GM23338 (cell line): ENCODE results near the gene SCIN. TPM values are rescaled to one million over a fixed set of nuclear protein-coding genes. Genes with fewer than 3 reads are reported as not detected.

ENCODE experiments used
- ATAC-seq: fragments of 200-7000 bp; cut with Tn5 transposase; 3 replicates; pipeline ENCODE4 v1.9.1; 2020
- DNase-seq: peaks from one replicate; pipeline ENCODE4 v3.0.0-alpha.2; 2015; ENCODE audit warnings: low spot score
- H2AFZ ChIP-seq: fragments of 200-600 bp; sonication (generic); 2 replicates; pipeline ENCODE4 v1.8.0; 2016; ENCODE audit warnings: antibody characterized with exemption, mild to moderate bottlenecking, moderate library complexity
- H3F3A ChIP-seq: fragments of 200-600 bp; sonication (generic); replicated peaks from 2 replicates; pipeline ENCODE4 v1.8.0; 2017; ENCODE audit warnings: antibody characterized with exemption, mixed run types, low read depth
- H3K27ac ChIP-seq: fragments of 200-600 bp; sonication (generic); 2 replicates; pipeline ENCODE4 v1.6.1; 2016; ENCODE audit warnings: low read depth
- H3K27me3 ChIP-seq: fragments of 200-600 bp; sonication (generic); 2 replicates; pipeline ENCODE4 v1.8.0; 2016; ENCODE audit warnings: mild to moderate bottlenecking, mixed run types, moderate library complexity; ENCODE audit not compliant: insufficient read depth
- H3K36me3 ChIP-seq: fragments of 200-600 bp; sonication (generic); 2 replicates; pipeline ENCODE4 v1.8.0; 2016; ENCODE audit warnings: mild to moderate bottlenecking; ENCODE audit not compliant: insufficient read depth
- H3K4me1 ChIP-seq: fragments of 200-600 bp; sonication (generic); 2 replicates; pipeline ENCODE4 v1.8.0; 2016; ENCODE audit warnings: mild to moderate bottlenecking, moderate library complexity; ENCODE audit not compliant: insufficient read depth
- H3K4me2 ChIP-seq: fragments of 200-600 bp; sonication (generic); 2 replicates; pipeline ENCODE4 v1.7.1; 2017; ENCODE audit warnings: mixed run types
- H3K4me3 ChIP-seq: fragments of 200-600 bp; sonication (generic); 2 replicates; pipeline ENCODE4 v1.6.1; 2016; ENCODE audit warnings: mixed run types
- H3K79me2 ChIP-seq: fragments of 200-600 bp; sonication (generic); replicated peaks from 2 replicates; pipeline ENCODE4 v1.8.0; 2017; ENCODE audit warnings: mild to moderate bottlenecking; ENCODE audit not compliant: insufficient read depth
- H3K9me2 ChIP-seq: fragments of 200-600 bp; sonication (generic); 2 replicates; pipeline ENCODE4 v1.8.0; 2017; ENCODE audit not compliant: insufficient read depth
- H4K20me1 ChIP-seq: fragments of 200-600 bp; sonication (generic); replicated peaks from 2 replicates; pipeline ENCODE4 v1.8.0; 2017; ENCODE audit warnings: mild to moderate bottlenecking; ENCODE audit not compliant: insufficient read depth
- H3K27ac Mint-ChIP-seq: 2 replicates; pipeline ENCODE4 v1.8.0; 2020; ENCODE audit warnings: inconsistent platforms, mild to moderate bottlenecking, moderate library complexity, mixed read lengths
- H3K27me3 Mint-ChIP-seq: 3 replicates; pipeline ENCODE4 v1.8.0; 2022; ENCODE audit warnings: low read depth, mild to moderate bottlenecking, moderate library complexity, mixed read lengths, inconsistent platforms; ENCODE audit not compliant: insufficient read depth, poor library complexity
- H3K36me3 Mint-ChIP-seq: 3 replicates; pipeline ENCODE4 v1.8.0; 2021; ENCODE audit warnings: low read depth, mild to moderate bottlenecking, inconsistent platforms, moderate library complexity, mixed read lengths
- H3K4me1 Mint-ChIP-seq: 3 replicates; pipeline ENCODE4 v1.8.0; 2020; ENCODE audit warnings: mild to moderate bottlenecking, inconsistent platforms, mixed read lengths
- H3K4me3 Mint-ChIP-seq: 3 replicates; pipeline ENCODE4 v1.8.0; 2021; ENCODE audit warnings: moderate library complexity, mild to moderate bottlenecking, inconsistent platforms, mixed read lengths
- H3K9me3 Mint-ChIP-seq: 3 replicates; pipeline ENCODE4 v1.8.0; 2020; ENCODE audit warnings: moderate library complexity, mild to moderate bottlenecking, inconsistent platforms, mixed read lengths
- EZH2phosphoT487 ChIP-seq: fragments of 200-600 bp; sonication (generic); IDR thresholded peaks from one replicate; pipeline ENCODE4 v1.8.1; 2018; ENCODE audit warnings: antibody characterized with exemption; ENCODE audit not compliant: unreplicated experiment
- STAT1 ChIP-seq: IDR thresholded peaks from one replicate; pipeline ENCODE4 v1.6.1; 2016; ENCODE audit warnings: antibody characterized with exemption; ENCODE audit not compliant: unreplicated experiment
- ZNF114 ChIP-seq: fragments of 250-450 bp; sonication (Bioruptor Pico); IDR thresholded peaks from 2 replicates; pipeline ENCODE4 v1.5.0; 2020; ENCODE audit warnings: mild to moderate bottlenecking, moderate library complexity
- ZNF331 ChIP-seq: fragments of 250-450 bp; sonication (Bioruptor Pico); IDR thresholded peaks from 2 replicates; pipeline ENCODE4 v1.5.0; 2020; ENCODE audit warnings: low read depth, mild to moderate bottlenecking, moderate library complexity
- polyA plus RNA-seq: library from polyadenylated mRNA; unstranded; fragments of >200 nt; fragmentation: Nextera tagmentation; extraction: Ambion mirVana; gene quantifications from 2 replicates; pipeline ENCODE4 v1.2.1, GENCODE V29; 2016
- total RNA-seq: library from RNA; depleted of rRNA; stranded (reverse); fragments of >200 nt; shearing (Covaris generic); gene quantifications from 2 replicates; pipeline ENCODE4 v1.2.3, GENCODE V29; 2014
- TF ChIP-seq, protein P1 (sequence below): IDR thresholded peaks from 2 replicates; pipeline ENCODE4 v1.6.1; 2016; ENCODE audit warnings: antibody characterized with exemption
- TF ChIP-seq, protein P2 (sequence below): IDR thresholded peaks from one replicate; pipeline ENCODE4 v1.6.1; 2018; ENCODE audit warnings: antibody characterized with exemption; ENCODE audit not compliant: unreplicated experiment
- TF ChIP-seq, protein P3 (sequence below), 2 experiments: fragments of 200-600 bp in 1 of 2; sonication (generic) in 1 of 2; conservative IDR thresholded peaks; 2 replicates each; pipeline versions ENCODE4 v1.5.1 to v1.6.1; 2016 to 2017; ENCODE audit warnings: antibody characterized with exemption in 2 of 2, low read depth in 2 of 2, mild to moderate bottlenecking in 2 of 2, moderate library complexity in 1 of 2

Gene SCIN
- total and polyA plus RNA-seq, 2 experiments from 2014 or later, result 0.80 to 0.92 TPM

DNA sequence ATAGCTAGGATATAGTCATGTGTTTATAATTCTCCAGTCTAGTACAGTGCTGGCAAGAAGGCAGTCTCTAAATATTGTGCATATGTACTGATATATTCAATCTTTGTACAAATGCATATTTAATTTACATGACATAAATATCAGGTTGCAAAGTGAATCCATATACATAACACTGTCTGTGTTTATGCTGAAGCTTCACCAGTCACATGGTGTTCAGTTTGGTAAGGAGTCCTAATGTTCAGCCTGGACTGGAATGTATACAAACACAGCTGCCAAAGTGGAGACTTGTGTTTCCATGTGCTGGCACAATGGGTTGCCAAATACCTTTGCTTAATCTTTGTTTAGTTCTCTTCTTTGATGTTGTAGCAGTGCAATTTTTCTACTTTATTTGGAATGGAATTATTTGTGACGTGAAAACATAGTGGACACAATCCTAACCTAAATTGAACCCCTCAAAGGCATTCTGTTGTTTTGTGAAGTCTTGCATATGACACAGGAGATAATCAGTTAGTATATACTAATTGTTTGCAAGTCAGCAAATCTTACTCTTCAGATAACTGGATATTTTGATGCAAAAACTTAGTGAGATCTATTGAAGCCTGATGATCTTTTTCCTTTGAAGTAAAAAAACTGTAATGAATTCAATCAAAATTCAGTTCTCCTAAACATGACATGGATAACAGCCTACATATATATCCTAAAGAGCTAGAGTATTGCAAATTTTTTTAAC, 99.6 kb downstream of the SCIN start:
- Histone ChIP-seq H2AFZ (no peak overlapping the region), H4K20me1 (no peaks in the 10 kb centered on the region), H3F3A (no peaks in the 10 kb centered on the region), H3K79me2 (no peaks in the 10 kb centered on the region), H3K4me3 (no peak overlapping the region), H3K4me2 (no peak overlapping the region), H3K27ac (no peak overlapping the region), H3K36me3 (no peaks in the 10 kb centered on the region), H3K4me1 (no peaks in the 10 kb centered on the region), H3K9me2 (0 out of 2 replicates have a peak, but pooled peaks cover 7% of the 10 kb centered on the region), H3K27me3 (no peaks in the 10 kb centered on the region)
- no peak for DNase-seq
- Mint-ChIP-seq H3K36me3 (no peaks in the 10 kb centered on the region), H3K4me3 (no peak overlapping the region), H3K27ac (no peak overlapping the region), H3K27me3 (no peaks in the 10 kb centered on the region), H3K9me3 (peaks cover 3% of the 10 kb centered on the region; the same call in 1 of the 3 replicates), H3K4me1 (no peaks in the 10 kb centered on the region)
- TF ChIP-seq STAT1 (no peak), ZNF331 (CRISPR knock-in tag) (no peak), ZNF114 (CRISPR knock-in tag) (no peak), EZH2phosphoT487 (no peak)
- TF ChIP-seq, protein P1, sequence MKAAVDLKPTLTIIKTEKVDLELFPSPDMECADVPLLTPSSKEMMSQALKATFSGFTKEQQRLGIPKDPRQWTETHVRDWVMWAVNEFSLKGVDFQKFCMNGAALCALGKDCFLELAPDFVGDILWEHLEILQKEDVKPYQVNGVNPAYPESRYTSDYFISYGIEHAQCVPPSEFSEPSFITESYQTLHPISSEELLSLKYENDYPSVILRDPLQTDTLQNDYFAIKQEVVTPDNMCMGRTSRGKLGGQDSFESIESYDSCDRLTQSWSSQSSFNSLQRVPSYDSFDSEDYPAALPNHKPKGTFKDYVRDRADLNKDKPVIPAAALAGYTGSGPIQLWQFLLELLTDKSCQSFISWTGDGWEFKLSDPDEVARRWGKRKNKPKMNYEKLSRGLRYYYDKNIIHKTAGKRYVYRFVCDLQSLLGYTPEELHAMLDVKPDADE, result no peak
- TF ChIP-seq, protein P2, sequence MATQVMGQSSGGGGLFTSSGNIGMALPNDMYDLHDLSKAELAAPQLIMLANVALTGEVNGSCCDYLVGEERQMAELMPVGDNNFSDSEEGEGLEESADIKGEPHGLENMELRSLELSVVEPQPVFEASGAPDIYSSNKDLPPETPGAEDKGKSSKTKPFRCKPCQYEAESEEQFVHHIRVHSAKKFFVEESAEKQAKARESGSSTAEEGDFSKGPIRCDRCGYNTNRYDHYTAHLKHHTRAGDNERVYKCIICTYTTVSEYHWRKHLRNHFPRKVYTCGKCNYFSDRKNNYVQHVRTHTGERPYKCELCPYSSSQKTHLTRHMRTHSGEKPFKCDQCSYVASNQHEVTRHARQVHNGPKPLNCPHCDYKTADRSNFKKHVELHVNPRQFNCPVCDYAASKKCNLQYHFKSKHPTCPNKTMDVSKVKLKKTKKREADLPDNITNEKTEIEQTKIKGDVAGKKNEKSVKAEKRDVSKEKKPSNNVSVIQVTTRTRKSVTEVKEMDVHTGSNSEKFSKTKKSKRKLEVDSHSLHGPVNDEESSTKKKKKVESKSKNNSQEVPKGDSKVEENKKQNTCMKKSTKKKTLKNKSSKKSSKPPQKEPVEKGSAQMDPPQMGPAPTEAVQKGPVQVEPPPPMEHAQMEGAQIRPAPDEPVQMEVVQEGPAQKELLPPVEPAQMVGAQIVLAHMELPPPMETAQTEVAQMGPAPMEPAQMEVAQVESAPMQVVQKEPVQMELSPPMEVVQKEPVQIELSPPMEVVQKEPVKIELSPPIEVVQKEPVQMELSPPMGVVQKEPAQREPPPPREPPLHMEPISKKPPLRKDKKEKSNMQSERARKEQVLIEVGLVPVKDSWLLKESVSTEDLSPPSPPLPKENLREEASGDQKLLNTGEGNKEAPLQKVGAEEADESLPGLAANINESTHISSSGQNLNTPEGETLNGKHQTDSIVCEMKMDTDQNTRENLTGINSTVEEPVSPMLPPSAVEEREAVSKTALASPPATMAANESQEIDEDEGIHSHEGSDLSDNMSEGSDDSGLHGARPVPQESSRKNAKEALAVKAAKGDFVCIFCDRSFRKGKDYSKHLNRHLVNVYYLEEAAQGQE, result no peak
- TF ChIP-seq, protein P3, sequence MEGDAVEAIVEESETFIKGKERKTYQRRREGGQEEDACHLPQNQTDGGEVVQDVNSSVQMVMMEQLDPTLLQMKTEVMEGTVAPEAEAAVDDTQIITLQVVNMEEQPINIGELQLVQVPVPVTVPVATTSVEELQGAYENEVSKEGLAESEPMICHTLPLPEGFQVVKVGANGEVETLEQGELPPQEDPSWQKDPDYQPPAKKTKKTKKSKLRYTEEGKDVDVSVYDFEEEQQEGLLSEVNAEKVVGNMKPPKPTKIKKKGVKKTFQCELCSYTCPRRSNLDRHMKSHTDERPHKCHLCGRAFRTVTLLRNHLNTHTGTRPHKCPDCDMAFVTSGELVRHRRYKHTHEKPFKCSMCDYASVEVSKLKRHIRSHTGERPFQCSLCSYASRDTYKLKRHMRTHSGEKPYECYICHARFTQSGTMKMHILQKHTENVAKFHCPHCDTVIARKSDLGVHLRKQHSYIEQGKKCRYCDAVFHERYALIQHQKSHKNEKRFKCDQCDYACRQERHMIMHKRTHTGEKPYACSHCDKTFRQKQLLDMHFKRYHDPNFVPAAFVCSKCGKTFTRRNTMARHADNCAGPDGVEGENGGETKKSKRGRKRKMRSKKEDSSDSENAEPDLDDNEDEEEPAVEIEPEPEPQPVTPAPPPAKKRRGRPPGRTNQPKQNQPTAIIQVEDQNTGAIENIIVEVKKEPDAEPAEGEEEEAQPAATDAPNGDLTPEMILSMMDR (conservative IDR thresholded peaks at IDR 0.05; ENCODE audit: low read depth in 2 of 2), result no peak
- no peak for ATAC-seq
